Keratinocyte (primary cell): ENCODE data around the gene S100A14. TPM values are rescaled to one million over a fixed set of nuclear protein-coding genes. Genes with fewer than 3 reads are reported as not detected.

Experiments used
- DNase-seq: peaks from one replicate; pipeline ENCODE4 v3.0.0-alpha.2; 2011; ENCODE audit warnings: low read depth, missing footprints, low spot score
- FAIRE-seq: peaks from 2 replicates; lab custom pipeline; 2011; peaks lifted over from hg19 to GRCh38; lab: Jason Lieb, UNC
- H2AFZ ChIP-seq: 2 replicates; pipeline ENCODE4 v1.6.0; 2012; ENCODE audit warnings: low read length, control low read depth, inconsistent platforms; ENCODE audit not compliant: control insufficient read depth
- H3K27ac ChIP-seq: 2 replicates; pipeline ENCODE4 v1.5.1; 2011; ENCODE audit warnings: low read length; ENCODE audit not compliant: control insufficient read depth, insufficient read depth
- H3K27me3 ChIP-seq: 3 replicates; pipeline ENCODE4 v1.6.0; 2011; ENCODE audit warnings: low read length; ENCODE audit not compliant: control insufficient read depth, insufficient read depth; ENCODE audit errors: extremely low read depth
- H3K36me3 ChIP-seq, 2 experiments: 2 replicates in 1 of 2; 3 replicates in 1 of 2; pipeline ENCODE4 v1.5.1; 2011; ENCODE audit warnings: low read length in 2 of 2, mild to moderate bottlenecking in 1 of 2; ENCODE audit not compliant: control insufficient read depth in 2 of 2, insufficient read depth in 2 of 2; ENCODE audit errors: extremely low read depth in 1 of 2
- H3K4me1 ChIP-seq: 3 replicates; pipeline ENCODE4 v1.5.1; 2011; ENCODE audit warnings: low read length; ENCODE audit not compliant: control insufficient read depth, insufficient read depth; ENCODE audit errors: extremely low read depth
- H3K4me2 ChIP-seq: 3 replicates; pipeline ENCODE4 v1.6.0; 2011; ENCODE audit warnings: low read depth, low read length; ENCODE audit not compliant: control insufficient read depth, insufficient read depth; ENCODE audit errors: extremely low read depth
- H3K4me3 ChIP-seq, 3 experiments: fragments of 200-600 bp in 1 of 3; sonication (generic) in 1 of 3; 2 replicates in 2 of 3; 3 replicates in 1 of 3; pipeline ENCODE4 v1.5.1; 2011 to 2016; ENCODE audit warnings: low read length in 3 of 3, mild to moderate bottlenecking in 3 of 3, control low read depth in 2 of 3, inconsistent platforms in 1 of 3, low read depth in 1 of 3, mixed read lengths in 1 of 3, mixed run types in 1 of 3, moderate library complexity in 1 of 3; ENCODE audit not compliant: control insufficient read depth in 2 of 3, insufficient read depth in 2 of 3; ENCODE audit errors: extremely low read depth in 1 of 3
- H3K79me2 ChIP-seq: 2 replicates; pipeline ENCODE4 v1.6.0; 2012; ENCODE audit warnings: low read length; ENCODE audit not compliant: control insufficient read depth, insufficient read depth
- H3K9ac ChIP-seq: 3 replicates; pipeline ENCODE4 v1.6.0; 2011; ENCODE audit warnings: low read length; ENCODE audit not compliant: control insufficient read depth, insufficient read depth; ENCODE audit errors: extremely low read depth
- H3K9me1 ChIP-seq: 3 replicates; pipeline ENCODE4 v1.6.0; 2011; ENCODE audit warnings: low read length; ENCODE audit not compliant: control insufficient read depth, insufficient read depth; ENCODE audit errors: extremely low read depth
- H3K9me3 ChIP-seq: 2 replicates; pipeline ENCODE4 v1.5.1; 2012; ENCODE audit warnings: low read depth, low read length; ENCODE audit not compliant: control insufficient read depth
- H4K20me1 ChIP-seq: 3 replicates; pipeline ENCODE4 v1.6.0; 2011; ENCODE audit warnings: low read length; ENCODE audit not compliant: control insufficient read depth, insufficient read depth; ENCODE audit errors: extremely low read depth
- EZH2 ChIP-seq: IDR thresholded peaks from one replicate; pipeline ENCODE4 v1.6.1; 2012; ENCODE audit warnings: inconsistent platforms, mild to moderate bottlenecking, low read length, moderate library complexity
- dilution Hi-C: fragments of 300-500 bp; cut with MboI; formaldehyde crosslinking; loops from one replicate; pipeline ENCODE4 v1.7.0; 2020; ENCODE audit warnings: low sequenced_read_pairs; ENCODE audit not compliant: extremely low pct_ligation_motif_present
- polyA plus RNA-seq, 5 experiments: library from polyadenylated mRNA; depleted of rRNA in 3 of 5; stranded (reverse) in 3 of 5; stranded (forward) in 1 of 5; unstranded in 1 of 5; fragments of >200 nt; gene quantifications; 1 replicate in 1 of 5; 2 replicates in 3 of 5; 3 replicates in 1 of 5; pipeline versions ENCODE4 v1.2.1 to v1.2.3, GENCODE V29; 2011 to 2012; ENCODE audit warnings: missing spikeins in 2 of 5, low read depth in 1 of 5, low replicate concordance in 1 of 5
- TF ChIP-seq, protein P1 (sequence below), 3 experiments: IDR thresholded peaks in 1 of 3; conservative IDR thresholded peaks in 1 of 3; optimal IDR thresholded peaks in 1 of 3; 2 replicates in 2 of 3; 3 replicates in 1 of 3; pipeline versions ENCODE3 to v1.5.1; 2011; ENCODE audit warnings: low read length in 3 of 3, mild to moderate bottlenecking in 3 of 3, moderate library complexity in 2 of 3, control low read depth in 1 of 3, inconsistent platforms in 1 of 3; ENCODE audit not compliant: insufficient read depth in 2 of 3; ENCODE audit errors: extremely low read depth in 1 of 3

Gene S100A14
- polyA plus RNA-seq, 1 donor (not counting 4 experiments of a cell fraction or from before 2014, with no cell fraction given): 1,394 TPM

DNA sequence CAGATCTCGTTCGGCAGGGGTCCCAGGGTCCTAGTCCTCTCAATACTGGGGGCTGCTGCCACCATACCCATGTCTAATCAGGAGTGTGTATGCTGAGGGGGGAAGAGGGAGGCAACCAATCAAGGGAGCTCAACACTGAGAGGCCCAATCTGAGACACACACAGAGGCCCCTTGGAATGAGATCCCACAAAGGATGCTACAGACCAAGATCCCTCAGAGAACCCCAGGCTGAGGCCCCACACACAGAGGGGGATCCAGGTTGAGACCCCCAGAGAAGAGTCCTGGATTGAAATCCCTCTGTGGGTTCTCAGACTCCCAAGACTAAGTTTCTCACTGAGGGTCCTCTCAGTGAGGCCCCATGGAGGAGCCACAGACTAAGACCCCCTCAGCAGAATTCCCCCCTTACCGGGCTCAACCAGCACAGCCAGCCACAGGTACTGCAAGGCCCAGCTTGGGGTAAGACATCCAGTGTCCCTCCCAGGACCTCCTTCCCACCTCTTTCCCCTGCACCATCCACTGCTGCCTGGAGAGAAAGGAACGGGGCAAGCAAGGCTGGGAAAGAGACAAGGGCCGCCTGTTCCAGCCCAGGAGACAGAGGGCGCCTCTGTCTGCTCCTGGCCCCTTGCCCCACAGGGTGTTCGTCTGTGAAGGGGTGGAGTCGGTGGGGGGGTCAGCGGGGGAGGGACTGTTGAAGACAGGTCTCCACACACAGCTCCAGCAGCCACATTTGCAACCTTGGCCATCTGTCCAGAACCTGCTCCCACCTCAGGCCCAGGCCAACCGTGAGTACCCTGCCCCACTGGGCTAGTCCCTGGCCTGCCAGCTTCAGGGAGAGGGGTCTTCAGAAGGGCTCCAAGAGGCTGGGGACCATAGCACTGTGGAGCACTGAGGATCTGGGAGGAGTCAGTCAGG is 11.8 kb upstream of the S100A14 start, which contains the start of gene S100A1:
Gene S100A1 (plus strand): TSS at position 720 of the 912 bp plus-strand sequence. CDS start 2,088 bp downstream, outside the sequence.
- dilution Hi-C loops: no loop called here

DNA sequence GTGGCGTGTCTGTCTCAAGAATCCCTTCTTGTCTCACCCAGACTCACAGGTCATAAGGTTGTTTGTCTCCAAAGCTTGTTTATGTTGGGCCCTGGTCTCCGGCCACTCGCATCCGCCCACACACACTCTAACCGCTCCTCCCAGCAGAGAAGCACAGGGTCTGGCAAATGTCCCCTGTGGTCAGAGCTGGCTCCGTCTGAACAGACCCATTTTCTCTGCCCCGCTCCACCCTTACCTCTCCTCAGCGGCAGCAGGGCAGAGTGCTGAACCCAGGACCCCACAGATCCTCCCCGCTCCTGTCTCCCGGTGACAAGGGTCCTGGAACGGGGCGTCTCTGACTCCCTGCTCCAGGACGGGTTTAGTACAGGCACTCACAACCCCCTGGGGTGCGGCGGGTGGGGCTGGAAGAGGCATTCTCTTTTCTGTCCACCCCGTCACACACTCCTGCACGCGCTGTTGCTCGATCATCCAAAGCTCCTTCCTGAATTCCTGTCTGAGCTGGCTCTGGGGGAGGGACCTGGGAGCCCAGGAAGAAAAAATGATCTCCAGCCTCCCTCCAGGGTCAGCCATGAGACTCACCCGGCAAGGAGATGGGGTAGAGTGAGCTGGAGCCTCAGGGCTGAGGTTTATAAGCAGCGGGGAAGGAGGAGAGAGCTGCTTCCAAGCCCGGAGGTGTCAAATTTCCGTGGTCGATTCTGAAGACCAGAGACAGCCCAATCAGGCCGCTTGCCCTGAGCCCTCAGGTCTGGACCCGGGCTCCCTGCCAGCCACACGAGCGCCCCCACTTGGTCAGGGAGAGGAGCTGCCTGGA is 11.0 kb upstream of the S100A14 start, which contains the start of gene S100A13:
Gene S100A13 (minus strand): TSS at position 602 of the 811 bp plus-strand sequence. CDS start 1,033 bp downstream, outside the sequence.
- Histone ChIP-seq H3K79me2 (peaks cover 17% of the 10 kb centered on the region), H4K20me1 (no peaks in the 10 kb centered on the region), H3K9me1 (peaks cover 6% of the 10 kb centered on the region), H3K4me1 (peaks cover 19% of the 10 kb centered on the region), H3K27me3 (no peaks in the 10 kb centered on the region), H3K4me3 (peak within 1 kb of the TSS; percentile 56 to 92 (median 87)), H3K9ac (peak within 1 kb of the TSS; percentile 98), H3K9me3 (no peaks in the 10 kb centered on the region), H3K27ac (peak within 1 kb of the TSS; percentile 94), H2AFZ (peak within 1 kb of the TSS; percentile 79), H3K4me2 (peak within 1 kb of the TSS; percentile 100), H3K36me3 (peaks cover 11 to 15% of the 10 kb centered on the region in 2 experiments)
- dilution Hi-C loops: no loop called here
- DNase-seq: no peak
- TF ChIP-seq, protein P1, sequence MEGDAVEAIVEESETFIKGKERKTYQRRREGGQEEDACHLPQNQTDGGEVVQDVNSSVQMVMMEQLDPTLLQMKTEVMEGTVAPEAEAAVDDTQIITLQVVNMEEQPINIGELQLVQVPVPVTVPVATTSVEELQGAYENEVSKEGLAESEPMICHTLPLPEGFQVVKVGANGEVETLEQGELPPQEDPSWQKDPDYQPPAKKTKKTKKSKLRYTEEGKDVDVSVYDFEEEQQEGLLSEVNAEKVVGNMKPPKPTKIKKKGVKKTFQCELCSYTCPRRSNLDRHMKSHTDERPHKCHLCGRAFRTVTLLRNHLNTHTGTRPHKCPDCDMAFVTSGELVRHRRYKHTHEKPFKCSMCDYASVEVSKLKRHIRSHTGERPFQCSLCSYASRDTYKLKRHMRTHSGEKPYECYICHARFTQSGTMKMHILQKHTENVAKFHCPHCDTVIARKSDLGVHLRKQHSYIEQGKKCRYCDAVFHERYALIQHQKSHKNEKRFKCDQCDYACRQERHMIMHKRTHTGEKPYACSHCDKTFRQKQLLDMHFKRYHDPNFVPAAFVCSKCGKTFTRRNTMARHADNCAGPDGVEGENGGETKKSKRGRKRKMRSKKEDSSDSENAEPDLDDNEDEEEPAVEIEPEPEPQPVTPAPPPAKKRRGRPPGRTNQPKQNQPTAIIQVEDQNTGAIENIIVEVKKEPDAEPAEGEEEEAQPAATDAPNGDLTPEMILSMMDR (optimal IDR thresholded peaks at IDR 0.05 in 1 of 3, IDR thresholded peaks at IDR 0.05 in 1 of 3, conservative IDR thresholded peaks at IDR 0.05 in 1 of 3; ENCODE audit: extremely low read depth in 1 of 3, insufficient read depth in 2 of 3, low read length in 3 of 3): peak; percentile 76 to 81 (median 80)
- no peak for TF ChIP-seq EZH2
- no peak for FAIRE-seq

More for the DNA sequence above, 11.8 kb upstream of the S100A14 start, which contains the start of gene S100A1:
- Histone ChIP-seq H3K27ac (peak within 1 kb of the TSS; percentile 94), H3K9me3 (no peaks in the 10 kb centered on the region), H2AFZ (peak within 1 kb of the TSS; percentile 79), H3K4me1 (peaks cover 19% of the 10 kb centered on the region), H3K9me1 (peaks cover 6% of the 10 kb centered on the region), H4K20me1 (no peaks in the 10 kb centered on the region), H3K4me3 (peak within 1 kb of the TSS; percentile 56 to 92 (median 87)), H3K9ac (peak within 1 kb of the TSS; percentile 98), H3K36me3 (peaks cover 12 to 15% of the 10 kb centered on the region in 2 experiments), H3K79me2 (peaks cover 17% of the 10 kb centered on the region), H3K4me2 (peak within 1 kb of the TSS; percentile 100), H3K27me3 (no peaks in the 10 kb centered on the region)
- no peak for FAIRE-seq
- no peak for TF ChIP-seq EZH2
- TF ChIP-seq, protein P1 (optimal IDR thresholded peaks at IDR 0.05 in 1 of 3, IDR thresholded peaks at IDR 0.05 in 1 of 3, conservative IDR thresholded peaks at IDR 0.05 in 1 of 3; ENCODE audit: extremely low read depth in 1 of 3, insufficient read depth in 2 of 3, low read length in 3 of 3): peak in 1 of 3 experiments; percentile 35
- DNase-seq: no peak
